ENCODE measurements around the gene FAM240A.

FAM240A gene

GRCh38 chr3:46626039-46626438, 13.7 kb downstream of the FAM240A start:
- DNase-seq (ENCODE audit: low read depth, low spot score) = no peak

GRCh38 chr3:46627078-46627477, 14.8 kb downstream of the FAM240A start:
- no peak for DNase-seq (ENCODE audit: low read depth, low spot score)

- no peak for DNase-seq (ENCODE audit: low read depth, low spot score)
Observed at GRCh38 chr3:46628901-46629369, 16.6 kb downstream of the FAM240A start.

GRCh38 chr3:46629551-46630517, 17.5 kb downstream of the FAM240A start:
- DNase-seq (ENCODE audit: low read depth, low spot score) = peak; percentile 60

- no peak for DNase-seq (ENCODE audit: low read depth, low spot score)
Observed at GRCh38 chr3:46632792-46633191, 20.5 kb downstream of the FAM240A start.

GRCh38 chr3:46634856-46635255, 22.5 kb downstream of the FAM240A start:
- DNase-seq (ENCODE audit: low read depth, low spot score) = no peak

- DNase-seq (ENCODE audit: low read depth, low spot score) = no peak
Observed at GRCh38 chr3:46639221-46639620, 26.9 kb downstream of the FAM240A start.

GRCh38 chr3:46640927-46641326, 28.6 kb downstream of the FAM240A start:
- no peak for DNase-seq (ENCODE audit: low read depth, low spot score)

GRCh38 chr3:46642971-46643370, 30.6 kb downstream of the FAM240A start:
- DNase-seq (ENCODE audit: low read depth, low spot score) = no peak

- no peak for DNase-seq (ENCODE audit: low read depth, low spot score)
Observed at GRCh38 chr3:46643701-46644100, 31.4 kb downstream of the FAM240A start.

- no peak for DNase-seq (ENCODE audit: low read depth, low spot score)
Observed at GRCh38 chr3:46646700-46647099, 34.4 kb downstream of the FAM240A start.

- no peak for DNase-seq (ENCODE audit: low read depth, low spot score)
Observed at GRCh38 chr3:46648096-46648495, 35.8 kb downstream of the FAM240A start.

- DNase-seq (ENCODE audit: low read depth, low spot score) = no peak
Observed at GRCh38 chr3:46649436-46649835, 37.1 kb downstream of the FAM240A start.

GRCh38 chr3:46651084-46651483, 38.8 kb downstream of the FAM240A start:
- DNase-seq (ENCODE audit: low read depth, low spot score) = no peak

GRCh38 chr3:46655271-46655670, 42.9 kb downstream of the FAM240A start:
- DNase-seq (ENCODE audit: low read depth, low spot score) = no peak

GRCh38 chr3:46656778-46657556, 44.6 kb downstream of the FAM240A start:
- no peak for DNase-seq (ENCODE audit: low read depth, low spot score)

- no peak for DNase-seq (ENCODE audit: low read depth, low spot score)
Observed at GRCh38 chr3:46659285-46659684, 47.0 kb downstream of the FAM240A start.

GRCh38 chr3:46660003-46660402, 47.7 kb downstream of the FAM240A start:
- DNase-seq (ENCODE audit: low read depth, low spot score) = no peak

- no peak for DNase-seq (ENCODE audit: low read depth, low spot score)
Observed at GRCh38 chr3:46660543-46661523, 48.5 kb downstream of the FAM240A start.

- DNase-seq (ENCODE audit: low read depth, low spot score) = no peak
Observed at GRCh38 chr3:46661776-46662766, 49.7 kb downstream of the FAM240A start.
